C4-2B (cell line): Measurements from ENCODE around the gene AUP1.

Source experiments
- CTCF ChIP-seq: fragments of 450-650 bp; conservative IDR thresholded peaks from 2 replicates; pipeline ENCODE4 v1.5.1; 2017; ENCODE audit warnings: mild to moderate bottlenecking
- ZFX ChIP-seq: fragments of 450-650 bp; IDR thresholded peaks from 2 replicates; pipeline ENCODE4 v1.6.1; 2017

GRCh38 chr2:74531666-74532065, 2.2 kb upstream of the AUP1 start:
- no peak for TF ChIP-seq CTCF
- no peak for TF ChIP-seq ZFX
